MM.1S (cell line): ENCODE data around the gene RASSF3.

ENCODE experiments used
- EZH2phosphoT487 ChIP-seq: fragments of 300-600 bp; sonication (generic); IDR thresholded peaks from 2 replicates; pipeline ENCODE4 v1.6.1; 2018; ENCODE audit warnings: antibody characterized with exemption, low read length
- TF ChIP-seq, protein P1 (sequence below): fragments of 300-600 bp; sonication (generic); IDR thresholded peaks from 2 replicates; pipeline ENCODE4 v1.5.1; 2016; ENCODE audit warnings: antibody characterized with exemption, low read length, mixed read lengths

GRCh38 chr12:64706306-64706705 is 96.0 kb downstream of the RASSF3 start:
- TF ChIP-seq, protein P1, sequence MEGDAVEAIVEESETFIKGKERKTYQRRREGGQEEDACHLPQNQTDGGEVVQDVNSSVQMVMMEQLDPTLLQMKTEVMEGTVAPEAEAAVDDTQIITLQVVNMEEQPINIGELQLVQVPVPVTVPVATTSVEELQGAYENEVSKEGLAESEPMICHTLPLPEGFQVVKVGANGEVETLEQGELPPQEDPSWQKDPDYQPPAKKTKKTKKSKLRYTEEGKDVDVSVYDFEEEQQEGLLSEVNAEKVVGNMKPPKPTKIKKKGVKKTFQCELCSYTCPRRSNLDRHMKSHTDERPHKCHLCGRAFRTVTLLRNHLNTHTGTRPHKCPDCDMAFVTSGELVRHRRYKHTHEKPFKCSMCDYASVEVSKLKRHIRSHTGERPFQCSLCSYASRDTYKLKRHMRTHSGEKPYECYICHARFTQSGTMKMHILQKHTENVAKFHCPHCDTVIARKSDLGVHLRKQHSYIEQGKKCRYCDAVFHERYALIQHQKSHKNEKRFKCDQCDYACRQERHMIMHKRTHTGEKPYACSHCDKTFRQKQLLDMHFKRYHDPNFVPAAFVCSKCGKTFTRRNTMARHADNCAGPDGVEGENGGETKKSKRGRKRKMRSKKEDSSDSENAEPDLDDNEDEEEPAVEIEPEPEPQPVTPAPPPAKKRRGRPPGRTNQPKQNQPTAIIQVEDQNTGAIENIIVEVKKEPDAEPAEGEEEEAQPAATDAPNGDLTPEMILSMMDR = no peak
- no peak for TF ChIP-seq EZH2phosphoT487
